Measurements from ENCODE around the gene FOXC2.

- TF ChIP-seq CTCF (IDR thresholded peaks at IDR 0.05) (no peak), POLR2A (IDR thresholded peaks at IDR 0.05) (no peak)
Observed at GRCh38 chr16:86546638-86547013, 20.0 kb upstream of the FOXC2 start.

Measured in heart left ventricle (tissue), 13 donors.